HepG2 (cell line): Measurements from ENCODE around the gene ANKRD1. TPM values are rescaled to one million over a fixed set of nuclear protein-coding genes. Genes with fewer than 3 reads are reported as not detected.

ENCODE experiments used
- ATAC-seq: fragments of 200-7000 bp; cut with Tn5 transposase; 3 replicates; pipeline ENCODE4 v1.9.1; 2020; ENCODE audit warnings: mild to moderate bottlenecking, moderate library complexity
- BruUV-seq: library from RNA; stranded (reverse); fragments of 400-500 nt; replicated peaks from 2 replicates; lab custom pipeline; 2021; lab: Mats Ljungman, UMichigan
- CTCF ChIA-PET: fragments of 300-600 bp; formaldehyde crosslinking; extraction: SDS; loops from one replicate; lab custom pipeline; 2021; ENCODE audit warnings: low total read pairs, inconsistent platforms, low intra/inter-chr PET ratio; lab: Yijun Ruan, JAX
- POLR2A ChIA-PET: fragments of 350-600 bp; sonication (Branson Sonifier 250); formaldehyde crosslinking; loops from one replicate; lab custom pipeline; 2020; ENCODE audit warnings: antibody characterized with exemption, inconsistent platforms; lab: Yijun Ruan, JAX
- DNase-seq: peaks from one replicate; pipeline ENCODE4 v3.0.0-alpha.2; 2015; ENCODE audit warnings: low spot score
- FAIRE-seq: peaks from 3 replicates; lab custom pipeline; 2011; peaks lifted over from hg19 to GRCh38; lab: Jason Lieb, UNC
- H2AFZ ChIP-seq: one replicate; pipeline ENCODE4 v1.6.1; 2011; ENCODE audit warnings: low read length, inconsistent platforms
- H3K27ac ChIP-seq: fragments of 300-600 bp; 3 replicates; pipeline ENCODE4 v1.8.0; 2011; ENCODE audit warnings: mixed run types, mild to moderate bottlenecking, mixed read lengths, low read length, inconsistent platforms; ENCODE audit not compliant: insufficient read depth; ENCODE audit errors: extremely low read length
- H3K27me3 ChIP-seq, 2 experiments: fragments of 200-600 bp in 1 of 2; 2 replicates in 1 of 2; 3 replicates in 1 of 2; pipeline versions ENCODE4 v1.6.0 to v1.8.0; 2011; ENCODE audit warnings: low read length in 2 of 2, mild to moderate bottlenecking in 2 of 2, moderate library complexity in 2 of 2, inconsistent platforms in 1 of 2; ENCODE audit not compliant: insufficient read depth in 2 of 2, control insufficient read depth in 1 of 2
- H3K36me3 ChIP-seq, 2 experiments: fragments of 200-600 bp in 1 of 2; replicated peaks in 1 of 2; 2 replicates in 1 of 2; 3 replicates in 1 of 2; pipeline versions ENCODE4 v1.5.1 to v1.8.0; 2011; ENCODE audit warnings: low read length in 2 of 2, inconsistent platforms in 1 of 2; ENCODE audit not compliant: insufficient read depth in 2 of 2, control insufficient read depth in 1 of 2
- H3K4me1 ChIP-seq: 2 replicates; pipeline ENCODE4 v1.5.1; 2012; ENCODE audit warnings: low read length, inconsistent platforms; ENCODE audit not compliant: insufficient read depth
- H3K4me2 ChIP-seq: 2 replicates; pipeline ENCODE4 v1.6.0; 2011; ENCODE audit warnings: low read depth, low read length, inconsistent platforms
- H3K4me3 ChIP-seq, 3 experiments: fragments of 200-600 bp in 1 of 3; sonication (generic), shearing (Covaris generic) in 1 of 3; replicated peaks in 1 of 3; 2 replicates each; pipeline ENCODE4 v1.5.1; 2011 to 2016; ENCODE audit warnings: low read length in 3 of 3, inconsistent platforms in 2 of 3, low read depth in 2 of 3, mild to moderate bottlenecking in 2 of 3, control low read depth in 1 of 3, mixed read lengths in 1 of 3; ENCODE audit not compliant: insufficient read depth in 1 of 3
- H3K79me2 ChIP-seq: one replicate; pipeline ENCODE4 v1.6.1; 2011; ENCODE audit warnings: low read length, inconsistent platforms; ENCODE audit not compliant: insufficient read depth
- H3K9ac ChIP-seq: 2 replicates; pipeline ENCODE4 v1.6.0; 2011; ENCODE audit warnings: mild to moderate bottlenecking, low read depth, low read length, inconsistent platforms; ENCODE audit not compliant: insufficient read depth
- H3K9me3 ChIP-seq: 2 replicates; pipeline ENCODE4 v1.5.1; 2012; ENCODE audit warnings: mild to moderate bottlenecking, low read length
- H4K20me1 ChIP-seq: 2 replicates; pipeline ENCODE4 v1.6.0; 2011; ENCODE audit warnings: inconsistent platforms, mild to moderate bottlenecking, low read length, moderate library complexity; ENCODE audit not compliant: insufficient read depth
- HMG20B ChIP-seq: conservative IDR thresholded peaks from 2 replicates; pipeline ENCODE4 v1.6.1; 2016; ENCODE audit warnings: missing genetic modification reagents, missing compliant biosample characterization
- POLR2A ChIP-seq, 2 experiments: IDR thresholded peaks; 2 replicates each; pipeline ENCODE4 v1.6.1; 2011; ENCODE audit warnings: low read depth in 2 of 2, low read length in 2 of 2, mild to moderate bottlenecking in 1 of 2, moderate library complexity in 1 of 2; ENCODE audit not compliant: insufficient read depth in 1 of 2
- SOX6 ChIP-seq, 2 experiments: fragments of 450-650 bp in 1 of 2; sonication (generic) in 1 of 2; formaldehyde crosslinking in 1 of 2; IDR thresholded peaks; 2 replicates each; pipeline versions ENCODE4 v1.4.0 to v1.6.1; 2017 to 2020; ENCODE audit warnings: antibody characterized with exemption in 1 of 2, mild to moderate bottlenecking in 1 of 2, missing genetic modification reagents in 1 of 2
- ZNF33A ChIP-seq: sonication (generic); formaldehyde crosslinking; IDR thresholded peaks from 2 replicates; pipeline ENCODE4 v1.5.1; 2020; ENCODE audit warnings: missing genetic modification reagents, mild to moderate bottlenecking, moderate library complexity, borderline replicate concordance
- WGBS: methylation state at CpG from one replicate; pipeline ENCODE4 v1.1.6; 2017; ENCODE audit warnings: low lambda C conversion rate; 5-methylcytosine and 5-hydroxymethylcytosine counted together
- in situ Hi-C: cut with HindIII; loops from 2 replicates; pipeline ENCODE4 v1.10.0; 2017; ENCODE audit warnings: low pct_unique_long_range_greater_than_20kb; ENCODE audit not compliant: extremely low pct_ligation_motif_present
- intact Hi-C: fragments of 100-400 bp; cut with micrococcal nuclease; formaldehyde crosslinking; loops from one replicate; pipeline ENCODE4 v1.10.0; 2022; ENCODE audit not compliant: unreplicated experiment
- polyA plus RNA-seq, 8 experiments: library from polyadenylated mRNA; depleted of rRNA in 3 of 8; stranded (reverse) in 7 of 8; unstranded in 1 of 8; fragments of >200 nt; fragmentation: Illumina TruSeq in 4 of 8; extraction: Trizol in 4 of 8; gene quantifications; 2 replicates each; pipeline versions ENCODE4 v1.2.1 to v1.2.3, GENCODE V29; 2011 to 2016; ENCODE audit warnings: low read depth in 4 of 8, missing spikeins in 1 of 8, mixed read lengths in 1 of 8; ENCODE audit not compliant: insufficient read depth in 1 of 8
- total RNA-seq, 5 experiments: library from RNA; depleted of rRNA; stranded (reverse); fragments of >200 nt; fragmentation: Illumina TruSeq; extraction: Trizol; gene quantifications; 2 replicates each; pipeline ENCODE4 v1.2.3, GENCODE V29; 2016; ENCODE audit warnings: low read depth in 1 of 5

Gene ANKRD1
- total and polyA plus RNA-seq, 2 of the 13 experiments (the other 11 are each of a cell fraction or from before 2014, with no cell fraction given): 19.4 to 41.8 TPM

- TF ChIP-seq SOX6 (IDR thresholded peaks at IDR 0.05): no peak
- no peak for TF ChIP-seq SOX6 (CRISPR knock-in tag; IDR thresholded peaks at IDR 0.05)
- TF ChIP-seq ZNF33A: no peak
- TF ChIP-seq, all 625 proteins: peak for 0
These were observed 7.0 kb downstream of the ANKRD1 start (continued) for GRCh38 chr10:90913774-90914420.

DNA sequence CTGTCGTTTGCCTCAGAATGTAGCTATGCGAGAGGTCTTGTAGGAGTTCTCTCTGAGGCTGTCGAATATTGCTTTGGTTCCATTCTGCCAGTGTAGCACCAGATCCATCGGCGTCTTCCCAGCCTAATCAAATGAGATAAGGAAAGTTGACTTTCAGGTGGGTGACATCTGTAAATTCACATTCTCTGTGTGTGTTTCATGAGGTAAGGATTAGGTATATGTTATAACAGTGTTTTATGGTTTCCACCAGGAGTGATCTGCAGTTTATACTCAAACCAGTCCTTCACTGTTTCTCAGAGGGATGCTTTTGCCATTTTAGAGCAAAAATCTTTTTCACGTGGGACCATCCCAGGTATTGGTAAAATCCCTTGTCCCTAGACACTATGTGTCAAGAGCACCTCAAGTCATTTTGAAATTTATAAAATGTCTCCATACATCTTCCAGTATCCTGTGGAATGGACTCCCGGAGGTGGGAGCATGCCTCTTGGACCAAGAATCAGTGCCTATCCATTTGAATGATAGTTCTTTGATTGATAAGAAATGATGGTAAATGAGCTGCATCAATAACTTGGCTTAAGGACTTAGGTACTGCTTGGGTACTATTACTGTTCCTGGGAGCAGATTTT is 7.9 kb downstream of the ANKRD1 start:
- H3K27ac ChIP-seq: no peak overlapping the region
- CTCF ChIA-PET: interaction anchor here (2.3 kb wide), 1 partner anchor 93 kb away, joined by 13 read pairs; no protein-coding TSS in a partner anchor
- H3K4me2 ChIP-seq: no peak overlapping the region
- H3K79me2 ChIP-seq: no peaks in the 10 kb centered on the region
- FAIRE-seq (no peak), ATAC-seq (no peak), DNase-seq (no peak)
- H3K4me1 ChIP-seq: peaks cover 22% of the 10 kb centered on the region
- TF ChIP-seq HMG20B: no peak
- peak in 1 of 2 experiments; percentile 25; a peak in 1 of 4 replicates for TF ChIP-seq POLR2A (IDR thresholded peaks at IDR 0.05; ENCODE audit: insufficient read depth in 1 of 2, low read depth in 2 of 2, low read length in 2 of 2)
- no peaks in the 10 kb centered on the region for H3K9me3 ChIP-seq
- H3K36me3 ChIP-seq: peaks cover 1 to 9% of the 10 kb centered on the region in 2 experiments; a peak in 4 of 5 replicates
- no peak overlapping the region for H3K4me3 ChIP-seq
- intact Hi-C loops: no loop called here
- no TSS peak for BruUV-seq
- in situ Hi-C loops: loop anchor here (5.0 kb wide), 1 partner anchor 339 kb away; no protein-coding TSS in a partner anchor
- POLR2A ChIA-PET: interaction anchor here (2.0 to 2.7 kb wide), 2 partner anchors 8 to 18 kb away, joined by 11 to 20 read pairs; partner anchors contain the start of gene ANKRD1
- no peak overlapping the region for H2AFZ ChIP-seq
- no peak overlapping the region for H3K9ac ChIP-seq
- no peaks in the 10 kb centered on the region for H3K27me3 ChIP-seq
- no peaks in the 10 kb centered on the region for H4K20me1 ChIP-seq
- 95% methylated on average over 7 of the region's 7 CpGs for WGBS
